ENCODE data around the gene ODF4.
A peak's percentile ranks its signal among the peaks of the same experiment; 100 is the strongest.

The ODF4 gene

GRCh38 chr17:8312726-8313600 is 26.7 kb upstream of the ODF4 start (continued):
- no peak for TF ChIP-seq ARNTL (CRISPR knock-in tag; IDR thresholded peaks at IDR 0.05; ENCODE audit: borderline replicate concordance, low read depth)
- no peak for TF ChIP-seq CSRNP3 (CRISPR knock-in tag; IDR thresholded peaks at IDR 0.05)
- TF ChIP-seq ZFP30 (CRISPR knock-in tag; IDR thresholded peaks at IDR 0.05): no peak
- TF ChIP-seq CREB5 (CRISPR knock-in tag; IDR thresholded peaks at IDR 0.05; ENCODE audit: low read depth): no peak

- ATAC-seq: peak; percentile 51
- TF ChIP-seq RARB (CRISPR knock-in tag; IDR thresholded peaks at IDR 0.05) (no peak), CSRNP3 (CRISPR knock-in tag; IDR thresholded peaks at IDR 0.05) (no peak), ZC3H10 (CRISPR knock-in tag; IDR thresholded peaks at IDR 0.05) (no peak), GLIS3 (CRISPR knock-in tag; IDR thresholded peaks at IDR 0.05) (no peak), ARNTL (CRISPR knock-in tag; IDR thresholded peaks at IDR 0.05; ENCODE audit: borderline replicate concordance, low read depth) (no peak), SNAI2 (CRISPR knock-in tag; IDR thresholded peaks at IDR 0.05) (no peak), CSDC2 (CRISPR knock-in tag; IDR thresholded peaks at IDR 0.05) (no peak), PPARA (CRISPR knock-in tag; IDR thresholded peaks at IDR 0.05; ENCODE audit: borderline replicate concordance) (no peak), ZNF70 (CRISPR knock-in tag; IDR thresholded peaks at IDR 0.05) (no peak), ZNF8 (CRISPR knock-in tag; IDR thresholded peaks at IDR 0.05) (no peak), ZFP3 (CRISPR knock-in tag; IDR thresholded peaks at IDR 0.05) (no peak), OSR1 (CRISPR knock-in tag; IDR thresholded peaks at IDR 0.05) (no peak), TOX (CRISPR knock-in tag; IDR thresholded peaks at IDR 0.05; ENCODE audit: borderline replicate concordance) (no peak), POU6F1 (CRISPR knock-in tag; IDR thresholded peaks at IDR 0.05; ENCODE audit: borderline replicate concordance, low read depth) (no peak), PATZ1 (CRISPR knock-in tag; IDR thresholded peaks at IDR 0.05; ENCODE audit: borderline replicate concordance) (no peak), CREB5 (CRISPR knock-in tag; IDR thresholded peaks at IDR 0.05; ENCODE audit: low read depth) (no peak), TCF4 (CRISPR knock-in tag; IDR thresholded peaks at IDR 0.05; ENCODE audit: borderline replicate concordance) (no peak), ESRRG (CRISPR knock-in tag; IDR thresholded peaks at IDR 0.05) (no peak)
Measured at GRCh38 chr17:8314797-8315763, 24.6 kb upstream of the ODF4 start.

All from SK-N-SH treated with all-trans-retinoic acid at 6 μM for 48 hours (cell line).